Nephron progenitor cell (in vitro differentiated cells): ENCODE data around the gene OPHN1.

ENCODE experiments used
- DNase-seq: peaks from one replicate; pipeline ENCODE4 v3.0.0; 2021
- H3K27ac Mint-ChIP-seq: 2 replicates; pipeline ENCODE4 v1.8.0; 2021; ENCODE audit warnings: mild to moderate bottlenecking, moderate library complexity, mixed read lengths
- H3K27me3 Mint-ChIP-seq: 2 replicates; pipeline ENCODE4 v1.8.0; 2021; ENCODE audit warnings: mild to moderate bottlenecking, low read depth, mixed read lengths; ENCODE audit not compliant: poor library complexity
- H3K36me3 Mint-ChIP-seq: 2 replicates; pipeline ENCODE4 v1.8.0; 2021; ENCODE audit warnings: low read depth, mixed read lengths
- H3K4me1 Mint-ChIP-seq: 2 replicates; pipeline ENCODE4 v1.8.0; 2021; ENCODE audit warnings: mixed read lengths
- H3K4me3 Mint-ChIP-seq: 2 replicates; pipeline ENCODE4 v1.8.0; 2021; ENCODE audit warnings: mild to moderate bottlenecking, moderate library complexity, mixed read lengths
- H3K9me3 Mint-ChIP-seq: 2 replicates; pipeline ENCODE4 v1.8.0; 2021; ENCODE audit warnings: mild to moderate bottlenecking, moderate library complexity, mixed read lengths
- CTCF ChIP-seq: fragments of 200-600 bp; sonication (generic); IDR thresholded peaks from 2 replicates; pipeline ENCODE4 v1.5.0; 2021; ENCODE audit warnings: antibody characterized with exemption

OPHN1 gene

DNA sequence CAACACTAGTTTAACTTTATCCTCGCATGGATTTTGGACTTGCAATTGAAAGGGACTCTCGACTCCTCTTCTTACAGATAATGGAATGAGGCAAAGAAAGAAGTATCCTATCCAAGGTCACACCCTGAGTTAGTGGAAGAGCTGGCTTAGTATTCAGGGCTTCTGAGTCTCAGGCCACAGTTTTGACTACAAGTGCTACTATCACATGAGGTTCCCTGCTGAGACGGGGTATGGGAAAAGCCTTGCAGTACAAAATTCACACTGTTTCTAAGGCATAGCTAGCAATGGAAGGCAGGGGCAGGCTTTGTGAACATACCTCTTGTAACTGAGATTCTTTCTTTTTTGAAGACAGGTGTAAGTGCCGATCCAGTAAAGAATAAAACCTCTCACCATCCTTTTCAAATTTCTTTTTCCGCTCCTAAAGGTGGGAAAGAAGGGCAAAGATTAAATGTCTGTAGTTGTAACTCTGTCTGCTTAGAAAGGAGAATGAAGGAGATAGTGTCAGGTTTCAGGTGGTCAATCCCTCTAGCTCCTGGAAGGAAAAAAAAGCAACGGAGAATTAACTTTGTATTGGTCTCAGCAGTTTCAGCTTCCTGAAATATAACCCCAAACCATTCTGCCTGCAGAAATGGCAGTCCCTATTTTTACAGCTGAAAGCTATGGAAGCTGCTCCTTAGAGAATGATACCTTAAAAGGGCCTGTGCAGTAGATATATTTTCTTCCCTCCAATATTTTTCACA, 199.0 kb downstream of the OPHN1 start:
- H3K9me3 Mint-ChIP-seq: peaks cover 22% of the 10 kb centered on the region
- no peak for DNase-seq
- H3K4me1 Mint-ChIP-seq: peaks cover 26% of the 10 kb centered on the region
- peak overlapping the region; percentile 96 for H3K27ac Mint-ChIP-seq
- peak overlapping the region; percentile 58 for H3K4me3 Mint-ChIP-seq
- H3K27me3 Mint-ChIP-seq: peaks cover 3% of the 10 kb centered on the region
- TF ChIP-seq CTCF: no peak
- H3K36me3 Mint-ChIP-seq: peaks cover 10% of the 10 kb centered on the region

DNA sequence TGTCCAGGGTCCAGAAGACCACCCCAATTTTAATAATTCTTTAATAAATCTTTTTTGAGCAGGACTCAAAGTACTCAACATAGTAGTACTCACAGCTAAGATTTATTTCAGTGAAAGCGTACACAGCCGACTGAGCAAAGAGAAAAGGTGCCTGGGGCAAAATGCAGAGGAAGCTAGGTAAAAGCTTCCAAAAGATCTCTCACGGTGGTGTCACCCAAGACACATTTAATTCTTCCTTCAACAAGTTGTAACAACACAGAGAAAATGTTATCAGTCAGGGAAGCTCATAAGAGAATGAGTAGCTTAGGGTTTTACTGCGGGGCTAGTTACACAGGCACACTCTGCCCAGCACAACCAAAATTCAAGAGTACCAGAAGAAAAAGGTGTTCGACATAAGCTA, 201.1 kb downstream of the OPHN1 start:
- Mint-ChIP-seq H3K27ac (no peak overlapping the region), H3K27me3 (no peaks in the 10 kb centered on the region), H3K4me3 (no peak overlapping the region), H3K4me1 (peaks cover 26% of the 10 kb centered on the region), H3K36me3 (peaks cover 10% of the 10 kb centered on the region), H3K9me3 (peaks cover 41% of the 10 kb centered on the region)
- DNase-seq: no peak
- no peak for TF ChIP-seq CTCF

GRCh38 chrX:68209008-68209407, 224.3 kb downstream of the OPHN1 start:
- H3K36me3 Mint-ChIP-seq: peaks cover under 1% of the 10 kb centered on the region
- H3K27me3 Mint-ChIP-seq: no peaks in the 10 kb centered on the region
- peaks cover 21% of the 10 kb centered on the region for H3K9me3 Mint-ChIP-seq
- H3K27ac Mint-ChIP-seq: no peak overlapping the region
- no peaks in the 10 kb centered on the region for H3K4me1 Mint-ChIP-seq
- H3K4me3 Mint-ChIP-seq: no peak overlapping the region
- DNase-seq: no peak
- TF ChIP-seq CTCF: no peak

DNA sequence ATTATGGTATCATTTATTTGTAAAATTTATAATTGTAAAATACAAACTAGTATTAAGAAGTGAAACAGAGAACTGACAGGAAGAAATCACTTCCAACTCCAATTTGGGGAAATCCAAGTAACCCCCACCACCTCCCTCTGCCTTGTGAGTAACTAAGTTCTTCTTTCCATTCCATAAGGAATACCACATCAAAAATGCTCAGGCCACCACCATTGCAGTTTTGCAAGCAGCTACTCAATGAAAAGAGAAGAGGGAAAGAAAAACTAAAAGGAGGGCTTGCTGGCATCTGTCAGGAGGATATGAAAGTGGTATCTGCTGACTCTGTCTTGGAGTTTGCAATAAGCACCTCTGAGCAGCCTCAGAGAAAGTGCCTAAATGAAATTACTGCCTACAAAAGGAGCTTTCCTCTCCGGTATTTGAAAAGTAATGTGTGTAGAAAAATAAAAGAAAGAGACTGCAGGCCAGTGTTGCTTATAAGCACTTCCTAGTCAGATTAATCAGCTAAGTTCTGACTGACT, 228.7 kb downstream of the OPHN1 start:
- Mint-ChIP-seq H3K27ac (no peak overlapping the region), H3K27me3 (no peaks in the 10 kb centered on the region), H3K9me3 (peaks cover 32% of the 10 kb centered on the region), H3K4me1 (no peaks in the 10 kb centered on the region), H3K36me3 (no peaks in the 10 kb centered on the region), H3K4me3 (no peak overlapping the region)
- TF ChIP-seq CTCF: no peak
- DNase-seq: no peak

GRCh38 chrX:68203646-68204045, 229.6 kb downstream of the OPHN1 start:
- Mint-ChIP-seq H3K4me1 (no peaks in the 10 kb centered on the region), H3K27me3 (no peaks in the 10 kb centered on the region), H3K36me3 (no peaks in the 10 kb centered on the region), H3K27ac (no peak overlapping the region), H3K9me3 (peaks cover 34% of the 10 kb centered on the region), H3K4me3 (no peak overlapping the region)
- no peak for DNase-seq
- no peak for TF ChIP-seq CTCF

- no peaks in the 10 kb centered on the region for H3K27me3 Mint-ChIP-seq
- DNase-seq: no peak
- no peak overlapping the region for H3K27ac Mint-ChIP-seq
Measured at GRCh38 chrX:68203211-68203610, 230.1 kb downstream of the OPHN1 start.

More at GRCh38 chrX:68203211-68203610, 230.1 kb downstream of the OPHN1 start:
- no peak for TF ChIP-seq CTCF
- no peaks in the 10 kb centered on the region for H3K36me3 Mint-ChIP-seq
- no peak overlapping the region for H3K4me3 Mint-ChIP-seq
- H3K9me3 Mint-ChIP-seq: peaks cover 32% of the 10 kb centered on the region
- H3K4me1 Mint-ChIP-seq: no peaks in the 10 kb centered on the region
